Pancreas (tissue), 10 donors: ENCODE results near the gene ATG2B. TPM values are rescaled to one million over a fixed set of nuclear protein-coding genes. Genes with fewer than 3 reads are reported as not detected.
A peak's percentile ranks its signal among the peaks of the same experiment; 100 is the strongest.

ENCODE experiments used
- ATAC-seq, 4 donors: fragments of 200-7000 bp; cut with Tn5 transposase; one replicate each; pipeline versions ENCODE4 v1.8.0 to v1.9.1; 2020; ENCODE audit warnings: mild to moderate bottlenecking in 4 of 4, moderate library complexity in 4 of 4
- DNase-seq, 6 donors: peaks; one replicate each; pipeline ENCODE4 v3.0.0-alpha.2; 2020
- FAIRE-seq: peaks from 2 replicates; lab custom pipeline; 2012; peaks lifted over from hg19 to GRCh38; lab: Jason Lieb, UNC
- H3K27ac ChIP-seq, 4 donors: fragments of 200-600 bp; sonication (generic); 1 replicate in 3 of 4; 2 replicates in 1 of 4; pipeline versions ENCODE4 v1.5.0 to v1.8.0; 2020
- H3K27me3 ChIP-seq, 4 donors: fragments of 200-600 bp; one replicate each; pipeline ENCODE4 v1.8.0; 2021
- H3K36me3 ChIP-seq, 3 donors: fragments of 200-600 bp; sonication (generic) in 1 of 3; one replicate each; pipeline versions ENCODE4 v1.5.0 to v1.8.0; 2020 to 2021
- H3K4me1 ChIP-seq, 3 donors: fragments of 200-600 bp; one replicate each; pipeline ENCODE4 v1.8.0; 2021
- H3K4me3 ChIP-seq, 4 donors: fragments of 200-600 bp; sonication (generic) in 2 of 4; one replicate each; pipeline versions ENCODE4 v1.5.0 to v1.8.0; 2020 to 2021
- H3K9me3 ChIP-seq, 4 donors: fragments of 200-600 bp; one replicate each; pipeline ENCODE4 v1.8.0; 2021
- CTCF ChIP-seq, 4 donors: fragments of 200-600 bp; sonication (generic) in 3 of 4; IDR thresholded peaks; one replicate each; pipeline versions ENCODE4 v1.5.0 to v1.8.0; 2021; ENCODE audit warnings: antibody characterized with exemption in 4 of 4
- WGBS, 2 donors: extraction: QIAGEN DNeasy Blood & Tissue Kit; methylation state at CpG; one replicate each; pipeline ENCODE4 v1.1.7; 2013; 5-methylcytosine and 5-hydroxymethylcytosine counted together
- intact Hi-C, 3 donors: fragments of 100-400 bp; cut with DNase I; formaldehyde crosslinking; loops; one replicate each; pipeline versions ENCODE4 v1.11.1 to v1.14.2; 2022
- polyA plus RNA-seq, 2 donors: library from polyadenylated mRNA; stranded (reverse); fragments of 200-250 nt; gene quantifications; one replicate each; pipeline ENCODE4 v1.2.3, GENCODE V29; 2013
- total RNA-seq, 6 donors: library from RNA; stranded (reverse); fragmentation: NEBNext Ultra II Directional in 4 of 6; extraction: Animal tissue kit (Norgen Biotek cat#: 25700) in 4 of 6; gene quantifications; one replicate each; pipeline versions ENCODE4 v1.2.1 to v1.2.4, GENCODE V29; 2021 to 2023
- donor health status: healthy with polysubstance abuse.
- donor health status: DM: no; HTN: no; CAD: no; lungs with moderate emphysema.
- donor health status: DM: no; HTN: no; CAD: no.
- donor health status: control.
- donor health status: control.
- donor health status: Bipolar disorder and iron deficiency.
- donor health status: DM: yes; HTN: yes; CAD: no.
- donor health status: DM: no; HTN: no; CAD: no.
- donor health status: DM: no; HTN: no; CAD: no.
- donor health status: DM: yes; HTN: yes; CAD: no.

The ATG2B gene
- total and polyA plus RNA-seq, 8 donors: 7.4 to 23.4 (median 19.7) TPM

DNA sequence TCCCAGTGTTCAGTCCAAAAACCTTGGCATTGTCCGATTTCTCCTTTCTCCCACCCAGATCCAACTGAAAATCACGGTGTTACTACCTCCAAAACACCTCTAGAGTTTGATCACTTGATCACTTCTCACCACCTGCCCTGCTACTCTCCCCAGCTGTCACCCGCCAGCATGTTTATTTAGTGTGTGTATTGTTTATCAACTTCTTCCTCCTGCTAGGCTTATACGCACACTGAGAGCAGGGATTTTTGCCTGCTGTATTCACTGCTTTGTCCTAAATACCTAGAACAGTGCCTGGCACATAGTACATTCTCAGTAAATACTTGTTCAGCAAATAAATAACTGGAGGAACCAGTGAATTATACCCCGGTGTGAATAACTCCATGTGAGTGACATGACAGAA is 102.1 kb downstream of the ATG2B start:
- Histone ChIP-seq H3K27me3 (no peaks in the 10 kb centered on the region), H3K4me3 (no peak overlapping the region), H3K27ac (peak overlapping the region in 1 of 4 donors; percentile 27), H3K36me3 (no peaks in the 10 kb centered on the region), H3K9me3 (no peaks in the 10 kb centered on the region), H3K4me1 (peaks cover 8 to 19% (median 12%) of the 10 kb centered on the region in 3 donors)
- 21 to 24% methylated on average over 5 of the region's 5 CpGs for WGBS, 2 donors
- no peak for TF ChIP-seq CTCF (IDR thresholded peaks at IDR 0.05)
- DNase-seq (no peak), ATAC-seq (peak; percentile 60 to 67 (median 62)), FAIRE-seq (no peak)
- intact Hi-C loops: no loop called here

DNA sequence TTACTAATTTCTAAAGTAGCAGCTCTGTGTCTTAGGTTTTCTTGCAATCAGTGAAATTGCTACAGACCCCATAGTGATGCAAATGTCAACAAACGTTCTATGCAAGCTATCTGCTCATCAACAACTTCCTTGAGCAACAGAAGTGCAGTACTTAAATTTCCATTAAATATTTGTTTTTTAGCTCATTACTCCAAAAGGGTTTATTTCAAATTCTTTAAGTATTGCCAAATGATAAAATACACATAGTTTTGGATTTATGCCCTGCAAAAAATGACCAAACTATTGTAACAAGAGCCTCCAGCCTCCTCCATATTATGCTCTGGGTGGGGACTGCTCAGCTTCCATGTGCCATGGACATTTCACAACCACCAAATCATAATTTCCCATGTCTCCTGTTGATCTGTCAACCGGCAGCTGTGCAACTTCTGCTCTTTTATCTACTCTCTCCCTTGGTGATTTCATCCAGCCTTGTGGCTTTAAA is 102.8 kb downstream of the ATG2B start:
- no peak for DNase-seq
- H3K4me1 ChIP-seq: peaks cover 8 to 19% (median 12%) of the 10 kb centered on the region in 3 donors
- peak in 2 of 4 donors; percentile 20 to 22 for ATAC-seq
- intact Hi-C loops: no loop called here
- 16 to 27% methylated on average over 2 of the region's 2 CpGs for WGBS, 2 donors
- no peaks in the 10 kb centered on the region for H3K9me3 ChIP-seq
- no peak overlapping the region for H3K4me3 ChIP-seq
- no peak for FAIRE-seq
- H3K27ac ChIP-seq: no peak overlapping the region
- H3K36me3 ChIP-seq: no peaks in the 10 kb centered on the region
- H3K27me3 ChIP-seq: no peaks in the 10 kb centered on the region
- no peak for TF ChIP-seq CTCF (IDR thresholded peaks at IDR 0.05)

- no peak for FAIRE-seq
- H3K4me3 ChIP-seq: no peak overlapping the region
These were observed 105.2 kb downstream of the ATG2B start for GRCh38 chr14:96257900-96258299.

GRCh38 chr14:96257056-96257455 is 106.1 kb downstream of the ATG2B start:
- Histone ChIP-seq H3K27ac (no peak overlapping the region), H3K4me3 (no peak overlapping the region)
- no peak for FAIRE-seq

More at GRCh38 chr14:96257900-96258299, 105.2 kb downstream of the ATG2B start:
- intact Hi-C loops: no loop called here
- no peaks in the 10 kb centered on the region for H3K27me3 ChIP-seq
- H3K36me3 ChIP-seq: no peaks in the 10 kb centered on the region
- H3K27ac ChIP-seq: no peak overlapping the region
- ATAC-seq (no peak), DNase-seq (no peak)
- H3K9me3 ChIP-seq: no peaks in the 10 kb centered on the region
- peaks cover 8 to 18% (median 12%) of the 10 kb centered on the region in 3 donors for H3K4me1 ChIP-seq
- TF ChIP-seq CTCF (IDR thresholded peaks at IDR 0.05): no peak

More at GRCh38 chr14:96257056-96257455, 106.1 kb downstream of the ATG2B start:
- ATAC-seq (no peak), DNase-seq (no peak)
- Histone ChIP-seq H3K27me3 (no peaks in the 10 kb centered on the region), H3K4me1 (peaks cover 5 to 14% (median 12%) of the 10 kb centered on the region in 3 donors), H3K36me3 (no peaks in the 10 kb centered on the region), H3K9me3 (no peaks in the 10 kb centered on the region)
- WGBS, 2 donors: 71 to 75% methylated on average over 8 of the region's 8 CpGs
- intact Hi-C loops: no loop called here
- TF ChIP-seq CTCF (IDR thresholded peaks at IDR 0.05): no peak
